H1 (cell line): ENCODE results near the gene TMEM229B. TPM values are rescaled to one million over a fixed set of nuclear protein-coding genes. Genes with fewer than 3 reads are reported as not detected.

ENCODE experiments used
- CTCF ChIA-PET: fragments of 300-600 bp; sonication (Branson Sonifier 250); formaldehyde crosslinking; loops from one replicate; lab custom pipeline; 2021; ENCODE audit not compliant: partially characterized antibody; lab: Charles Lee
- POLR2A ChIA-PET: fragments of 300-600 bp; sonication (Branson Sonifier 250); formaldehyde crosslinking; loops from one replicate; lab custom pipeline; 2021; ENCODE audit warnings: inconsistent platforms; ENCODE audit not compliant: partially characterized antibody; lab: Charles Lee
- DNase-seq, 2 experiments: peaks; one replicate each; pipeline versions ENCODE4 v3.0.0 to v3.0.0-alpha.2; 2010 to 2022; ENCODE audit warnings: low spot score in 2 of 2, low read depth in 1 of 2, mixed read lengths in 1 of 2
- FAIRE-seq: peaks from 2 replicates; lab custom pipeline; 2011; peaks lifted over from hg19 to GRCh38; lab: Jason Lieb, UNC
- H2AFZ ChIP-seq: 2 replicates; pipeline ENCODE4 v1.8.1; 2012; ENCODE audit warnings: low read length, inconsistent platforms
- H2AK5ac ChIP-seq: 2 replicates; pipeline ENCODE4 v1.6.1; 2013; ENCODE audit warnings: low read depth, low read length
- H2BK120ac ChIP-seq: replicated peaks from 2 replicates; pipeline ENCODE3; 2013; ENCODE audit warnings: low read depth, low read length, inconsistent platforms
- H2BK12ac ChIP-seq: 2 replicates; pipeline ENCODE4 v1.6.1; 2013; ENCODE audit warnings: low read depth, low read length
- H2BK15ac ChIP-seq: 2 replicates; pipeline ENCODE4 v1.6.1; 2013; ENCODE audit warnings: low read length
- H2BK20ac ChIP-seq: 2 replicates; pipeline ENCODE4 v1.6.1; 2013; ENCODE audit warnings: low read length
- H2BK5ac ChIP-seq: 2 replicates; pipeline ENCODE4 v1.6.1; 2013; ENCODE audit warnings: low read depth, low read length
- H3K14ac ChIP-seq: 2 replicates; pipeline ENCODE4 v1.6.1; 2013; ENCODE audit warnings: inconsistent platforms; ENCODE audit not compliant: insufficient read length
- H3K18ac ChIP-seq: 2 replicates; pipeline ENCODE4 v1.6.1; 2013; ENCODE audit warnings: low read length; ENCODE audit errors: extremely low read depth
- H3K23ac ChIP-seq: 2 replicates; pipeline ENCODE4 v1.6.1; 2013; ENCODE audit warnings: inconsistent platforms; ENCODE audit not compliant: insufficient read length
- H3K23me2 ChIP-seq: 2 replicates; pipeline ENCODE4 v1.6.1; 2013; ENCODE audit warnings: low read depth, low read length
- H3K27ac ChIP-seq: 2 replicates; pipeline ENCODE4 v1.6.1; 2011; ENCODE audit warnings: low read depth, low read length, inconsistent platforms
- H3K27me3 ChIP-seq, 4 experiments: replicated peaks in 1 of 4; 1 replicate in 1 of 4; 2 replicates in 3 of 4; pipeline versions ENCODE4 v1.6.1 to v1.8.1; 2011 to 2013; ENCODE audit warnings: low read length in 3 of 4, mild to moderate bottlenecking in 3 of 4, inconsistent platforms in 2 of 4, mixed read lengths in 2 of 4, moderate library complexity in 1 of 4; ENCODE audit not compliant: control insufficient read depth in 3 of 4, insufficient read depth in 3 of 4; ENCODE audit errors: extremely low read depth in 1 of 4
- H3K36me3 ChIP-seq, 4 experiments: 2 replicates each; pipeline versions ENCODE4 v1.6.1 to v1.8.1; 2011 to 2013; ENCODE audit warnings: mild to moderate bottlenecking in 4 of 4, low read length in 3 of 4, moderate library complexity in 2 of 4, control low read depth in 1 of 4, inconsistent platforms in 1 of 4; ENCODE audit not compliant: insufficient read depth in 4 of 4, control insufficient read depth in 2 of 4
- H3K4ac ChIP-seq: replicated peaks from 2 replicates; pipeline ENCODE3; 2013; ENCODE audit warnings: low read length, low read depth, mixed read lengths, inconsistent platforms; ENCODE audit not compliant: insufficient read length
- H3K4me1 ChIP-seq, 4 experiments: replicated peaks in 1 of 4; 1 replicate in 1 of 4; 2 replicates in 3 of 4; pipeline versions ENCODE4 v1.6.1 to v1.8.1; 2011 to 2013; ENCODE audit warnings: low read length in 3 of 4, inconsistent platforms in 2 of 4, mixed read lengths in 1 of 4; ENCODE audit not compliant: insufficient read depth in 4 of 4, control insufficient read depth in 3 of 4
- H3K4me2 ChIP-seq, 2 experiments: 2 replicates each; pipeline versions ENCODE4 v1.6.1 to v1.8.1; 2011 to 2013; ENCODE audit warnings: low read depth in 2 of 2, low read length in 2 of 2, control low read depth in 1 of 2, inconsistent platforms in 1 of 2, mild to moderate bottlenecking in 1 of 2; ENCODE audit not compliant: insufficient read depth in 1 of 2
- H3K4me3 ChIP-seq, 4 experiments: fragments of 200-600, 300-600 bp in 1 of 4; sonication (generic), shearing (Covaris generic), sonication (Bioruptor Twin) in 1 of 4; 2 replicates each; pipeline versions ENCODE4 v1.5.1 to v1.8.1; 2011 to 2016; ENCODE audit warnings: low read length in 4 of 4, low read depth in 3 of 4, control low read depth in 2 of 4, inconsistent platforms in 2 of 4, mild to moderate bottlenecking in 2 of 4, mixed read lengths in 1 of 4, moderate library complexity in 1 of 4; ENCODE audit not compliant: insufficient read depth in 2 of 4; ENCODE audit errors: extremely low read depth in 1 of 4
- H3K56ac ChIP-seq: replicated peaks from 2 replicates; pipeline ENCODE3; 2013; ENCODE audit warnings: low read depth, mild to moderate bottlenecking, mixed read lengths, low read length, inconsistent platforms; ENCODE audit not compliant: insufficient read length
- H3K79me1 ChIP-seq: 2 replicates; pipeline ENCODE4 v1.6.1; 2013; ENCODE audit warnings: low read depth, low read length, control low read depth
- H3K79me2 ChIP-seq, 2 experiments: 2 replicates each; pipeline versions ENCODE4 v1.6.1 to v1.8.1; 2012 to 2013; ENCODE audit warnings: low read length in 2 of 2, mild to moderate bottlenecking in 2 of 2, inconsistent platforms in 1 of 2; ENCODE audit not compliant: insufficient read depth in 2 of 2, control insufficient read depth in 1 of 2
- H3K9ac ChIP-seq, 4 experiments: replicated peaks in 1 of 4; 1 replicate in 1 of 4; 2 replicates in 3 of 4; pipeline versions ENCODE4 v1.6.1 to v1.8.1; 2011 to 2013; ENCODE audit warnings: low read depth in 3 of 4, low read length in 3 of 4, control low read depth in 2 of 4, mild to moderate bottlenecking in 2 of 4, moderate library complexity in 2 of 4, inconsistent platforms in 1 of 4; ENCODE audit errors: extremely low read depth in 1 of 4
- H3K9me3 ChIP-seq, 2 experiments: 2 replicates each; pipeline versions ENCODE4 v1.6.1 to v1.8.1; 2012 to 2013; ENCODE audit warnings: mild to moderate bottlenecking in 2 of 2, moderate library complexity in 2 of 2, control low read depth in 1 of 2, inconsistent platforms in 1 of 2, low read depth in 1 of 2, low read length in 1 of 2, mixed read lengths in 1 of 2; ENCODE audit not compliant: insufficient read depth in 2 of 2
- H4K20me1 ChIP-seq, 2 experiments: replicated peaks in 1 of 2; 2 replicates each; pipeline versions ENCODE3 to v1.8.1; 2011 to 2013; ENCODE audit warnings: inconsistent platforms in 2 of 2, low read length in 2 of 2, mild to moderate bottlenecking in 1 of 2; ENCODE audit not compliant: insufficient read depth in 2 of 2, control insufficient read depth in 1 of 2
- H4K5ac ChIP-seq: 2 replicates; pipeline ENCODE4 v1.6.1; 2013; ENCODE audit warnings: low read length, low read depth, mixed read lengths, inconsistent platforms; ENCODE audit not compliant: insufficient read length
- H4K8ac ChIP-seq: 2 replicates; pipeline ENCODE4 v1.8.0; 2013; ENCODE audit warnings: mild to moderate bottlenecking, moderate library complexity, low read length, inconsistent platforms; ENCODE audit not compliant: insufficient read depth; ENCODE audit errors: extremely low read depth
- H4K91ac ChIP-seq: replicated peaks from 2 replicates; pipeline ENCODE3; 2013; ENCODE audit warnings: low read length, mixed read lengths, inconsistent platforms; ENCODE audit not compliant: insufficient read length
- ASH2L ChIP-seq: fragments of 200-600, 300-600 bp; sonication (generic); IDR thresholded peaks from one replicate; pipeline ENCODE4 v1.7.1; 2017; ENCODE audit warnings: low read length
- EP300 ChIP-seq, 2 experiments: IDR thresholded peaks; 1 replicate in 1 of 2; 2 replicates in 1 of 2; pipeline ENCODE4 v1.6.1; 2011 to 2012; ENCODE audit warnings: low read depth in 2 of 2, low read length in 2 of 2, mild to moderate bottlenecking in 2 of 2, borderline replicate concordance in 1 of 2, inconsistent platforms in 1 of 2, moderate library complexity in 1 of 2
- KDM4A ChIP-seq: IDR thresholded peaks from one replicate; pipeline ENCODE4 v1.7.1; 2012; ENCODE audit warnings: low read depth, mild to moderate bottlenecking, moderate library complexity, low read length, inconsistent platforms; ENCODE audit not compliant: severe bottlenecking
- POLR2AphosphoS5 ChIP-seq: IDR thresholded peaks from 2 replicates; pipeline ENCODE4 v1.6.1; 2011; ENCODE audit warnings: low read depth, low read length
- RAD21 ChIP-seq, 2 experiments: IDR thresholded peaks in 1 of 2; conservative IDR thresholded peaks in 1 of 2; 2 replicates each; pipeline ENCODE4 v1.6.1; 2011; ENCODE audit warnings: low read depth in 2 of 2, low read length in 2 of 2, improper control_type of control experiment in 1 of 2, inconsistent platforms in 1 of 2, mild to moderate bottlenecking in 1 of 2, moderate library complexity in 1 of 2
- SAP30 ChIP-seq: fragments of 300-600 bp; sonication (generic); IDR thresholded peaks from 2 replicates; pipeline ENCODE4 v1.7.1; 2012; ENCODE audit warnings: low read length, moderate library complexity, mild to moderate bottlenecking, inconsistent platforms; ENCODE audit not compliant: insufficient read depth, insufficient replicate concordance
- SUZ12 ChIP-seq: fragments of 200-600 bp; sonication (generic); IDR thresholded peaks from 2 replicates; pipeline ENCODE4 v1.6.1; 2012; ENCODE audit warnings: mild to moderate bottlenecking, inconsistent platforms, low read length, moderate library complexity, mixed read lengths
- TEAD4 ChIP-seq: IDR thresholded peaks from 2 replicates; pipeline ENCODE4 v1.6.1; 2012; ENCODE audit warnings: low read depth, low read length, inconsistent platforms, mixed read lengths
- ZNF274 ChIP-seq: IDR thresholded peaks from 2 replicates; pipeline ENCODE4 v1.7.0; 2012; ENCODE audit warnings: low read length, borderline replicate concordance; ENCODE audit errors: extremely low read depth
- WGBS, 2 experiments: shearing (Covaris generic) in 1 of 2; methylation state at CpG; one replicate each; pipeline versions ENCODE4 v1.1.6 to v1.1.7; 2013 to 2015; ENCODE audit warnings: low lambda C conversion rate in 2 of 2, mixed read lengths in 2 of 2, inconsistent platforms in 1 of 2, low coverage in 1 of 2, missing lambda C conversion rate in 1 of 2; ENCODE audit not compliant: insufficient replicate concordance in 2 of 2, insufficient coverage in 1 of 2, insufficient read length in 1 of 2; ENCODE audit errors: extremely low coverage in 1 of 2, missing lambda C conversion rate in 1 of 2; 5-methylcytosine and 5-hydroxymethylcytosine counted together
- polyA plus RNA-seq, 7 experiments: library from polyadenylated mRNA; depleted of rRNA in 3 of 7; stranded (reverse) in 5 of 7; unstranded in 2 of 7; fragments of >200 nt in 5 of 7; fragments of 200-250 nt in 2 of 7; gene quantifications; 1 replicate in 5 of 7; 2 replicates in 1 of 7; 4 replicates in 1 of 7; pipeline versions ENCODE4 v1.2.1 to v1.2.3, GENCODE V29; 2011 to 2013; ENCODE audit warnings: missing spikeins in 2 of 7, mixed read lengths in 2 of 7
- total RNA-seq: library from RNA; stranded (reverse); fragmentation: NEBNext Ultra II Directional; extraction: Animal tissue kit (Norgen Biotek cat#: 25700); gene quantifications from 2 replicates; pipeline ENCODE4 v1.2.1, GENCODE V29; 2021

Gene TMEM229B
- total and polyA plus RNA-seq, 2 of the 8 experiments (the other 6 are each of a cell fraction or from before 2014, with no cell fraction given) = 0.73 to 0.85 TPM

GRCh38 chr14:67438969-67439368, 49.6 kb downstream of the TMEM229B start:
- POLR2A ChIA-PET = no interaction called here
- 83% methylated on average over 1 of the region's 1 CpG; no CpG with 5 or more reads in 1 of the 2 experiments for WGBS, 2 experiments
- Histone ChIP-seq H3K56ac (no peak overlapping the region), H2BK120ac (no peak overlapping the region), H4K8ac (no peak overlapping the region), H4K20me1 (no peaks in the 10 kb centered on the region), H3K9ac (no peak overlapping the region), H4K91ac (no peak overlapping the region), H3K9me3 (no peaks in the 10 kb centered on the region), H3K23me2 (no peaks in the 10 kb centered on the region), H3K4me1 (peaks cover 0 to 3% (median under 1%) of the 10 kb centered on the region in 4 experiments; a peak in 2 of 7 replicates), H2BK15ac (no peak overlapping the region), H3K23ac (no peak overlapping the region), H3K27ac (no peak overlapping the region), H3K4me3 (no peak overlapping the region), H2BK5ac (no peak overlapping the region), H3K79me2 (no peaks in the 10 kb centered on the region), H4K5ac (no peak overlapping the region), H2BK12ac (no peak overlapping the region), H3K14ac (no peak overlapping the region), H3K79me1 (no peaks in the 10 kb centered on the region; the same call in 1 of the 2 replicates), H3K4me2 (no peak overlapping the region), H3K36me3 (no peaks in the 10 kb centered on the region), H2AFZ (no peak overlapping the region), H3K27me3 (no peaks in the 10 kb centered on the region), H3K18ac (no peak overlapping the region), H2AK5ac (no peak overlapping the region), H2BK20ac (no peak overlapping the region), H3K4ac (no peak overlapping the region)
- no peak for DNase-seq
- TF ChIP-seq RAD21 (IDR thresholded peaks at IDR 0.05 in 1 of 2, conservative IDR thresholded peaks at IDR 0.05 in 1 of 2; ENCODE audit: low read depth in 2 of 2, low read length in 2 of 2) (no peak), EP300 (IDR thresholded peaks at IDR 0.05; ENCODE audit: borderline replicate concordance in 1 of 2, low read depth in 2 of 2, low read length in 2 of 2) (no peak), POLR2AphosphoS5 (no peak), KDM4A (no peak), ZNF274 (no peak), ASH2L (no peak), TEAD4 (no peak), SUZ12 (no peak), SAP30 (no peak)
- CTCF ChIA-PET = interaction anchor here (1.0 to 10.0 kb wide), 8 partner anchors 8 to 132 kb away, joined by 4 to 115 read pairs (median 10); no protein-coding TSS in a partner anchor
- FAIRE-seq = no peak
